GM19328 (cell line): ENCODE data around the gene GSTA1.
"Not testable (repeated sequence)": the region's sequence is repeated elsewhere in the genome, so short reads cannot be mapped to it uniquely, and the experiment has no call there.

Experiments used
- ATAC-seq: cut with Tn5 transposase; IDR thresholded peaks from one replicate; pipeline ENCODE4 v1.9.1; 2021; ENCODE audit warnings: mild to moderate bottlenecking, moderate library complexity; ENCODE audit not compliant: unreplicated experiment

The GSTA1 gene

GRCh38 chr6:52809777-52810176, 6.2 kb upstream of the GSTA1 start:
- not testable (repeated sequence) for ATAC-seq

GRCh38 chr6:52808660-52809059, 5.0 kb upstream of the GSTA1 start:
- no peak for ATAC-seq

- no peak for ATAC-seq
Measured at GRCh38 chr6:52802806-52803205, 810 bp downstream of the GSTA1 start.

- ATAC-seq: no peak
Measured at GRCh38 chr6:52801188-52801841, 2.3 kb downstream of the GSTA1 start.

- not testable (repeated sequence) for ATAC-seq
Measured at GRCh38 chr6:52799272-52799671, 4.3 kb downstream of the GSTA1 start.

GRCh38 chr6:52794366-52794765, 9.2 kb downstream of the GSTA1 start:
- not testable (repeated sequence) for ATAC-seq

GRCh38 chr6:52790861-52791260, 12.8 kb downstream of the GSTA1 start:
- no peak for ATAC-seq

GRCh38 chr6:52789658-52790057, 14.0 kb downstream of the GSTA1 start:
- ATAC-seq: not testable (repeated sequence)

GRCh38 chr6:52788478-52788877, 15.1 kb downstream of the GSTA1 start:
- ATAC-seq: no peak

GRCh38 chr6:52787917-52788316, 15.7 kb downstream of the GSTA1 start:
- ATAC-seq: no peak

- ATAC-seq: no peak
Measured at GRCh38 chr6:52786249-52786956, 17.2 kb downstream of the GSTA1 start.

GRCh38 chr6:52782696-52783274, 20.8 kb downstream of the GSTA1 start:
- ATAC-seq: not testable (repeated sequence)

GRCh38 chr6:52782209-52782608, 21.4 kb downstream of the GSTA1 start:
- ATAC-seq: not testable (repeated sequence)

GRCh38 chr6:52779237-52779636, 24.4 kb downstream of the GSTA1 start:
- no peak for ATAC-seq

- not testable (repeated sequence) for ATAC-seq
Measured at GRCh38 chr6:52776711-52777351, 26.8 kb downstream of the GSTA1 start.

GRCh38 chr6:52769399-52769798, 34.2 kb downstream of the GSTA1 start:
- not testable (repeated sequence) for ATAC-seq

GRCh38 chr6:52767658-52768057, 36.0 kb downstream of the GSTA1 start:
- ATAC-seq: not testable (repeated sequence)

- ATAC-seq: not testable (repeated sequence)
Measured at GRCh38 chr6:52763322-52763916, 40.2 kb downstream of the GSTA1 start, which contains the start of gene GSTA2. GSTA2 (minus strand) TSS chr6:52763475; CDS start chr6:52757947, 5,528 bp downstream.

- not testable (repeated sequence) for ATAC-seq
Measured at GRCh38 chr6:52761673-52762491, 41.7 kb downstream of the GSTA1 start.

- ATAC-seq: no peak
Measured at GRCh38 chr6:52760105-52760765, 43.4 kb downstream of the GSTA1 start.
